SW480 (cell line): ENCODE data around the gene DNAJB4.

Experiments used
- DNase-seq: peaks from one replicate; pipeline ENCODE4 v3.0.0-alpha.2; 2016; ENCODE audit warnings: low spot score

DNAJB4 gene

GRCh38 chr1:78038071-78038470, 33.3 kb downstream of the DNAJB4 start:
- DNase-seq, result no peak

- no peak for DNase-seq
Observed at GRCh38 chr1:78038491-78038939, 33.8 kb downstream of the DNAJB4 start.

GRCh38 chr1:78040484-78041089, 35.8 kb downstream of the DNAJB4 start:
- no peak for DNase-seq

GRCh38 chr1:78043436-78043835, 38.7 kb downstream of the DNAJB4 start:
- DNase-seq, result no peak

DNA sequence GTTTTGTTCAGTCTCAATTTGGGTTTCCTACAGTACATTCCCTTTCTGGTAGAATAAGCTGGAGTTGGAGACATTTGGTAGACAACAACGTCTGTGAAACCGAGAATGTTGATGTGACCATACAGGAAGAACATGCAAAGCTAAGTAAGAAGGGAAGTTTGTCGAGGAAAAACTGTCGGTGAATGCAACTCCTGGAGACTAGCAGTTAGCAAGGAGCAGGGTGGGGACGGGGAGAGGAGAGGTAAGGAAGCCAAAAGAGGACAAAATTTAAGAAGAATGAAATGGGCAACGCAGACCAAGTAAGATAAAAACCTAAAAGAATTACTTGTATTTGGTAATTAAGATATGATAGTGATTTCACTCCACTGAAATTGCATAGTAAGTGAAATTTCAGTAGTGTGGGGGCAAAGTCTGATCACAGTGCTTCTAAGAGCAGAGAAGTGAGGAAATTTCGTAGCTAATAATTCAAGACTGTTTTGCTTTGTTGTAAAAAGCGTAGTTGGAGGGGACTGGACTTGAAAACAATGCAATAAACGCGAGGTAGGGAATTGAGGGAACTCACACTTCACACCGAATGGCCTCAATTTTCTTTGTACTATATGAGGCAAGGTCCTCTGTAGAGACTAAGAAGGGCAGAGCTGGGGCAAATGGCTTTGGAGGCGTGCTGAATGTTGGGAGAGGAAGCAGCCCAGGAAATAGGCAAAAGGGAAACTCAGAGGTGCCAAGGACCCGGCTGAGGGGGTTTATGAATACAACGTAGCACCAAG, 40.2 kb downstream of the DNAJB4 start:
- no peak for DNase-seq

GRCh38 chr1:78045563-78045925, 40.8 kb downstream of the DNAJB4 start:
- DNase-seq, result no peak

DNA sequence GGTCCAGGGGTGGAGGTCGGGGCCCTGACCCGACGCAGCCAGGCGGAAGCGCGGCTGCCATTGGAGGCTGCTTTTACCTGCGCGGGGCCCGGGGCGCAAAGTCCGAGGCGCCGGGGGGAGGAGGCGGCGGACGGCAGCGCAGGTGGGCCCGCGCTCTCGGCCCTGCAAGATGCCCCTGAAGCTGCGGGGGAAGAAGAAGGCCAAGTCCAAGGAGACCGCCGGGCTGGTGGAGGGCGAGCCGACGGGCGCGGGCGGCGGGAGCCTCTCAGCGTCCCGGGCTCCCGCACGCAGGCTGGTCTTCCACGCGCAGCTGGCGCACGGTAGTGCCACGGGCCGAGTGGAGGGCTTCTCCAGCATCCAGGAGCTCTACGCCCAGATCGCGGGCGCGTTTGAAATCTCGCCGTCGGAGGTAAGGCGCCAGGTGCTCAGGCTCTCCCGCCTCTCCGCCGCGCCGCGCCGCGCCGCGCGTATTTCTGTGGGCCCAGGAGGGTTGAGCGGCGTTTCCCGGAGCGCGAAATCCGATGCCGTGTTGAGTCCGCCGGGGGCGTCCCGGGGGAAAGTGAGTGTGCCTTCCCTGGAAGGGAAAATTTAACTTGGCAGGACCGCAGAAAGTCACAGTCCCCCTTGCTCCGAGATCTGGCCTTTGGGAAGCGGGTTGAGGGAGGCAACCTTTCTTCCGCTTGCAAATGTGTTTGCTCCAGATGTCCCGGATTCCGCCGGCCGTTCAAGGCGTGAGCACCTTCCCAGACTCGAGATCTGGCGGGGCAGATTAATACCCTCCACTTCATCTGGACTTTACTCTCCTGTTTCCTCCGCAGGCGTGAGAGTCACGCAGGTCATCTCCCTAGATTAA, 41.4 kb downstream of the DNAJB4 start, which contains the start of gene GIPC2:
GIPC2 (plus strand) TSS at position 41 of the 853 bp plus-strand sequence; CDS start at position 170, 129 bp downstream.
- peak; percentile 8 for DNase-seq

DNA sequence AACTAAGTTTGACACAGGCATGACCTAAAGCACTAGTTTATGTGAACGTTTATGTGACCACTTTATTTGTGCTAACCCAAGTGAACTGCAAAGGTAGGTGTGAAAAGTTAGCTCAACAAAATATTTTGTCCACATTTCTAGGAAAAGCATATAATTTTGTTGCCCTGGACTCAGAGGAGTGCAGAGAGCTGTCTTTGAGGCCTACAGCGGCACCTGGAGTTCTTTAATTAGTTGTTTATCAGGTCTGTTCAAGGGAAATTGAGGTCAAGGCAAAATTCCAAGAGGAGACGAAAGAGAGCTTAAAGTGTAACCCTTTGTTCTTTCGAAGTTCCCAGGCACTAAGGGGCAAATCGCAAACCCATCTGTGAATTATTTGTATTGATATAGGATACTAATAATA, 42.4 kb downstream of the DNAJB4 start:
- no peak for DNase-seq

GRCh38 chr1:78047631-78048030, 42.9 kb downstream of the DNAJB4 start:
- no peak for DNase-seq

DNA sequence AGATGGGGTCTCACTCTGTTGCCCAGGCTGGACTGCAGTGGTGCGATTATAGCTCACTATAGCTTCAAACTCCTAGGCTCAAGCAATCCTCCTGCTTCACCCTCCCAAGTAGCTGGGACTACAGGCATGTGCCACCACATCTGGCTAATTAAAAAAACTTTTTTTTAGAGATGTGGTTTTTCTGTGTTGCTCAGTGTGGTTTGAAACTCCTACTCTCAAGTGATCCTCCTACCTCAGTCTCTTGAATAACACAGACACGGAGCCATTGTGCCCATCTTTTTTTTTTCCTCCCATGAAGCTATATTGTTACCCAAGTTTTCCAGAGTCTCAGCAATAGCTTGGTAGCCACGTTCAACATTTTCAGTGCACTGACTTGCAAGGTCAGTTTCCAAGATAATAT, 43.7 kb downstream of the DNAJB4 start:
- DNase-seq, result no peak

- no peak for DNase-seq
Observed at GRCh38 chr1:78049396-78049795, 44.7 kb downstream of the DNAJB4 start.

GRCh38 chr1:78051005-78051404, 46.3 kb downstream of the DNAJB4 start:
- no peak for DNase-seq

- no peak for DNase-seq
Observed at GRCh38 chr1:78052685-78053405, 48.1 kb downstream of the DNAJB4 start.

DNA sequence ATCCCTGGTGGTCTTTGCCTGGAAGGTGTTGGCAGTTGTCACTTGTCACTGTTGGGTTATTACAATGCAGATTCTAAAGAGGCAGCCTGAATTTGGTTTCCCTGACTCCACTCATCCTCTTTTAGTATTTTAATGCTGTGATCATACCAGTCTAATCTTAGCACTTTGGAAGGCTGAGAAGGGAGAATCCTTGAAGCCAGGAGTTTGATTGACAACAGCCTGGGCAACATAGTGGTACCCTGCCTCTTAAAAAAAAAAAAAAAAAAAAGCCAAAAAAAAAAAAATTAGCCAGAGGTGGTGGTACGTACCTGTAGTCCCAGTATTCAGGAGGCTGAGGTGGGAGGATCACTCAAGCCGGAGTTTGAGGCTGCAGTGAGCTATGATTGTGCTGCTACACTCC, 48.8 kb downstream of the DNAJB4 start:
- no peak for DNase-seq

- DNase-seq, result no peak
Observed at GRCh38 chr1:78054559-78054958, 49.8 kb downstream of the DNAJB4 start.

DNA sequence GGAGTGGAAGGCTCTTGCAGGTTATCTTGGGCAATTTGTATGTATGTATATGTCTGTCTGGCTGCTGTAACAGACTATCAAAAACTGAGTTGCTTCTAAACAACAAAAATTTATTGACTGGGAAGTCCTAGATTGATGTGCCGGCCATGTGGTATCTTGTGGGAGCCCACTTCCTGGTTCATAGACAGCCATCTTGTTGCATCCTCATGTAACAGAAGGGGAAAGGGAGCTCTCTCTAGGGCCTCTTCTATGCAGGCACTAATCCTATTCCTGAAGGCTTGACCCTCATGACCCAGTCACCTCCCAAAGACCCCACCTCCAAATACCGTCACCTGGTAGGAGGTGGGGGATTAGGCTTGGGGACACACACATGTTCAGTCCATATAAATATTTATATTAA, 50.2 kb downstream of the DNAJB4 start:
- no peak for DNase-seq

DNA sequence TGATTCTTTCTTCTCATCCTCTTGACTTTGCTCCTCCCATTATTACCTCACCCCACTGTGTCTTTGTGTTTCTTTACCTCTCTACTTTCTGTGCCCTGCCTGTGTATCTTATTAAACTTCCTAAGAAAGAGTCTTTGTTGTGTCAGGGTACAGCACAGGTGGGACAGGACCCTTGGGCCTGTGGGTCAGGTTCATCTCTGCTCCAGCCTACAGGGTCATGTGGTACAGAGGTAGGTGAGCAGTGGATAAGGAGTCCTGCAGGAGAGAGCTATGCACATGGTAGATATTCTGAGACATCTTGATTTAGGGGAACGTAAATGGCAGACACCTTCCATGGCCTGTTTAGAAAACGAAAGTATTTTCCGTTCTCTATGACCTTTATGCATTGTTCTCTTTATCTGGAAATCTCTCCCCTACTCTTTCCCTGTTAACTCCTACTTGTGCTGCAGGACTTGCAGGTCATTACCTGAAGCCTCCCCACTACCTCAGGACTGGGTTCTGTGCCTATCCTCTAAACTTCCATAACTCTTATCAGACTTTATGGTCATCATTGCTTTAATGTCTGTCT, 50.9 kb downstream of the DNAJB4 start:
- DNase-seq, result no peak

DNA sequence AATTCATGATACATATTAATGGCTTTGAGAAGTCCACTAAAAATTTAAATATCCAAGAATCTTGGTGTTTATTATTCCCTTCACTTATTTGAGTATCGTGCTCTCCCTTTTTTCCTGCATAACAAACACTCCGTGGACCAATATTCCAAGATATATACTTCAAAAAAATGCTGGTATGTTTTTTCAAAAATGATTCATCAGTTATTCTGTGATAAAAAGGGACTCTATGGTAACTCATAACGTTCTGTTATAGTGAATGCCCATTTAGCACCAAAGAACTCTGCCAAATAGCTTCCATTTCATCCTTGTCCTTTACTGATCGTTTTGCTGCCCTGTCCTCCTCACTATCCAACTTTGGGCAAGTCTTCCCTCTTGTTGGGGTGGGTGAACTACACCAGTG, 53.9 kb downstream of the DNAJB4 start:
- no peak for DNase-seq

DNA sequence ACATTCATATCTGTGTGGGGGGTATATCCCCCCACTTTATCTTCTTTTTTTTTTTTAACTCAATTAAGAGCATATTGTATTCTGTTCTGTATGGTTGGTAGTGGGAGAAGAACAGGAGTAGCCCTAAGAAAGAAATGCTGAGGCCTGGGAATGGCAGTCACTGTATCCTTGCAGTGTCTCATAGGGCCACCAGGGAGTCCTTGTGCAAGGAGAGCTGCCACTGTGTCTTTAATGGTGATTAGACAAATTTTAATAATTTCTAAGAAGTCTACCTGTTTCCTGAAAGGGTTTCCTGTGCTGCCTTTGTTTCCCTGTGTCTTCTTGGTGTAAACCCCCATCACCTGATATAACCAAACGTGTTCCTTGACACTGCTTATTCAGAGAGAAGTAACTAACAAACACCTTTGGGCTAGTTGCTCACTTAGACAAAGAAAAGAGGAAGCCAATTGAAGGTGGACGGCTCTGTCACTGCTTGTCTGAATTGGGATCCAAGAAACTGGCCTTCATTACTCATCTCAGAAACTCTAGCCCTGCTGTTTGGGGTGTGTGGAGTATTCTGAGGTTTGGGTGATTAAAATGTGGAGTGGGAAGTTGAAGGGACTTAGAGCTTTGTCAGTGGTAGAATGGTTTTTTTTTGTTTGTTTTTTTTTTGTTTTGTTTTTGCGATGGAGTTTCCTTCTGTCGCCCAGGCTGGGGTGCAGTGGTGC, 56.3 kb downstream of the DNAJB4 start:
- no peak for DNase-seq

- no peak for DNase-seq
Observed at GRCh38 chr1:78061825-78062523, 57.2 kb downstream of the DNAJB4 start.
